GM18951 (cell line): ENCODE results near the gene LSR.
"Not testable (repeated sequence)": the region's sequence is repeated elsewhere in the genome, so short reads cannot be mapped to it uniquely, and the experiment has no call there.

ENCODE experiments used
- POLR2A ChIP-seq: IDR thresholded peaks from 4 replicates; pipeline ENCODE4 v1.6.1; 2011; ENCODE audit warnings: mild to moderate bottlenecking; ENCODE audit not compliant: insufficient read length, insufficient read depth; ENCODE audit errors: extremely low read depth
- in situ Hi-C: fragments of 300-500 bp; cut with MboI; formaldehyde crosslinking; loops from one replicate; pipeline ENCODE4 v1.12.0; 2022; ENCODE audit warnings: low sequenced_read_pairs, mixed read lengths, inconsistent platforms; ENCODE audit not compliant: unreplicated experiment

LSR gene

GRCh38 chr19:35272122-35272719 is 23.4 kb downstream of the LSR start:
- in situ Hi-C loops: no loop called here

DNA sequence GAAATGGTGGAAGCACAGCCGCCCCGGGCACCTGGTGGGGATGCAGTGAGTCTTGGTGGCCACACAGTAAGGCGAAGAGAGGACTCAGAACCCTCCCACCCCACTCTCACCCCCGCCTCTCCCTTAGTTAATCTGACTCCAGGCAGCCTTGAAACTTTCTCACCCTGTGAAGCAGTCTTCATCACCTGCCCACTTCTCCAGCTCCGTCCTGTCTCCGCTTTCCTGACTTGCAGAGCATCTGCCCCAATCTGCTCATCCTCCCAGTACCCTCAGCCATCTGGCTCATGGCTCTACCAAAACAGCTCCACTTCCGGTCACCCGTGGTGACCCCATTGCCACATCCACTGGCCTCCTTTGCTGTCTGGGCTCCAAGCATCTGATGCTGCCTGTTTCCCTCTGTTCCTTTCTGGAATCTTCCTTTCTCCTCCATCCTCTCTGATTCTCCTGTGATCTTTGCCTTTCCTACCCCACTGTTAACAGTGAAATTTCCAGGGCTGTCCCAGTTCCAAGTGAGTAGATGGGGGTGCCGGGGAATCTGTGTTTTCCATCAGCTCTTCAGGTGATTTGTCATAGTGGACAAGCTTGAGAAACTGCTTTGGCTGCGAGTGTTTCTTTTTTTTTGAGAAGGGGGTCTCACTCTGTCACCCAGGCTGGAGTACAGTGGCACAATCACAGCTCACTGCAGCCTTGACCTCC is 24.3 kb downstream of the LSR start:
- in situ Hi-C loops: no loop called here
- no peak for TF ChIP-seq POLR2A

More at GRCh38 chr19:35272122-35272719, 23.4 kb downstream of the LSR start:
- TF ChIP-seq POLR2A: no peak

DNA sequence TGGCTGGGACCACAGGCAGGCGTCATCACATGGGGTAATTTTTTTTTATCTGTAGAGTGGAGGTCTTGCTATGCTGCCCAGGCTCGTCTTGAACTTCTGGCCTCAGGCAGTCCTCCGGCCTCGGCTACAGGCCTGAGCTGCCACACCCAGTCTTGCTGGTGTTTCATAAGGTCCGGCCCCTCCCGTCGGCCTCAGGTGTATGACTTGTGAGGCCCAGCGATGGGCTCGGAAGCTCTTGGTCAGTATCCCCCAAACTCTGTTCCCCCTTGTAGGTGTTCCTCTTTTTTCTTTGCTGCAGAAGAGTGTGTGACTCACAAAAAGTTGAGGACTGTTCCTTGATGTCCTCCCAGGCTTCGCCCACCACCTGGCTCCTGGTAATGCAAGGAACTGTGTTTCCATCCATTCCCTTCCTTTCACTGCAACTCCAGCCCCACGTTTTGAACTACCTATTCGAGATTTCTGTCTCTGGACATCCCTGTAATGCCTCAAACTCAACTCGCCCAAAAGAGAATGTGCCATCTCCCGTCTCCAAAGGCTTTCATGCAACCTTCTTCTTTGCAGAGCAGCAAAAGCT is 25.0 kb downstream of the LSR start:
- no peak for TF ChIP-seq POLR2A
- in situ Hi-C loops: no loop called here

- TF ChIP-seq POLR2A: no peak
- in situ Hi-C loops: no loop called here
Observed at GRCh38 chr19:35274323-35274722, 25.5 kb downstream of the LSR start.

DNA sequence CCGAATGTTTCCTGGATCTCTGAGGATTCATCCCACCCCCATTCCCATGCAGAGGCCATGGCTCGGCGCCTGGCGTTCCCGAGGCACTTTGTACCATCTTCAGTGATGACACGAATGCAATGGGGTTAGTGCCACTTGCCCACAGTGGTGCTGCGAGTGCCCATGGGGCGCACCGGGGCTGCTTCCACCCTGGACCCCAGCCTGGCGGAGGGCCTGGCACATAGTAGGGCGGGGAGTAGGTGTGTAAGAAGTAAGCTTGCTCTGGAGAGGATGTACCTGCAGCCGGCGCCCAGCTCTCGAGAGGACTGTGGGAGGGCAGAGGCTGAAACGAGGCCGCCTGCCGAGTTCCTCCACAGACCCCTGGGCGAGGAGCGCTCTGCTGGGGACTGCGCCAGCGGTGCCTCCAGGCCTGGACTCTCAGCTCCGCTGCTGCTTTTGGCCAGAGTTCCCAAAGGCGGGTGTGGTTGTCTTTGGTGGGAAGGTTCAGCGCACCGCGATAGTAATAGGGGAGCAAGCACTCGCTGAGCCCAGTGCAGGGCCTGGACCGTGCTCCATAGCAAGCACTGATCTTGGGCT is 28.0 kb downstream of the LSR start:
- no peak for TF ChIP-seq POLR2A
- in situ Hi-C loops: no loop called here

GRCh38 chr19:35278578-35279284 is 29.9 kb downstream of the LSR start:
- no peak for TF ChIP-seq POLR2A
- in situ Hi-C loops: no loop called here

- TF ChIP-seq POLR2A: no peak
Observed at GRCh38 chr19:35279374-35279773, 30.6 kb downstream of the LSR start.

GRCh38 chr19:35279985-35280821 is 31.4 kb downstream of the LSR start:
- no peak for TF ChIP-seq POLR2A
- in situ Hi-C loops: no loop called here

More at GRCh38 chr19:35279374-35279773, 30.6 kb downstream of the LSR start:
- in situ Hi-C loops: no loop called here

- in situ Hi-C loops: no loop called here
- no peak for TF ChIP-seq POLR2A
Observed at GRCh38 chr19:35281303-35281702, 32.5 kb downstream of the LSR start.

- TF ChIP-seq POLR2A: no peak
- in situ Hi-C loops: no loop called here
Observed at GRCh38 chr19:35284153-35285094, 35.6 kb downstream of the LSR start.

DNA sequence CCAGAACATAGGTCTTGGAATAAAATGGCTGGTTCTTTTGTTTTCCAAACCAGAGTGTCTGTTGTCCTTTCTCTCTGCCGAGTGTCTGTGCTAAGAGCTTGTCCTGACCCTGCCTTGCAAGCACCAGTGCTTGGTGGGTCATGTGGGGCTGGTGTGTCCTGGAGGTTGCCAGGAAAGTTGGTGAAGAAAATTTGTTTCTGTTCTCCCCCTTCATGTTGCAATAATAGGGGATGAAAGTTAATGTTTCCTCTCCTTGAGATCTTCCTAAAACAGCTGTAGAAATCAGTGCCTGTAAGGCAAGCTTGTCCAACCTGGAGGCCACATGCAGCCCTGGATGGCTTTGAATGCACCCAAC is 36.3 kb downstream of the LSR start:
- no peak for TF ChIP-seq POLR2A

DNA sequence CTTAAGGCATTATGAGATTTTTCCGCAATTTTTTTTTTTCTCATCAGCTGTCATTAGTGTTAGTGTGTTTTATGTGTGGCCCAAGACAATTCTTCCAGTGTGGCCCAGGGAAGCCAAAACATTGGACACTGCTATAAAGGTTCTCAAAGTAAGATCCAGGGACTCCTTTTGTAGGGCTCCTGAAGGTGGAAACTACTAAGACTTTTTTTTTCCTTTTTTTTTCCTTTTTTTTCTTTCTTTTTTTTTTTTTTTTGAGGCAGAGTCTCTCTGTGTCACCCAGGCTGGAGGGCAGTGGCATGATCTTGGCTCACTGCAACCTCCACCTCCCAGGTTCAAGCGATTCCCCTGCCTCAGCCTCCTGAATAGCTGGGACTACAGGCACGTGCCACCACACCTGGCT is 36.7 kb downstream of the LSR start:
- in situ Hi-C loops: not testable (repeated sequence)

More for the DNA sequence above, 36.3 kb downstream of the LSR start:
- in situ Hi-C loops: no loop called here

DNA sequence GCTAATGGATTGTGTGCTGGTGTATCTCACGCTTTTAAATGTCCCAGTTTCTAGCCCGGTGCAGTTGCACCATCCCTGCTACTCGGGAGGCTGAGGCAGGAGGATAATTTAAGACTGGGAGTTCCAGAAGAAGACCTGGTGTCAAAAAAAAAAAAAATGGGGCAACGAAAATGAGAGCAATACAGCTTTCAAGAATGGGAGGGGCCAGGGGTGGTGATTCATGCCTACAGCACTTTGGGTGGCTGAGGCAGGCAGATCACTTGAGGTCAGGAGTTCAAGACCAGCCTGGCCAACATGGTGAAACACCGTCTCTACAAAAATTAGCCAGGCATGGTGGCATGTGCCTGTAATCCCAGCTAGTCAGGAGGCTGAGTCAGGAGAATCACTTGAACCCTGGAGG is 37.3 kb downstream of the LSR start:
- in situ Hi-C loops: not testable (repeated sequence)
